Measurements from ENCODE around the gene LRFN3. TPM values are rescaled to one million over a fixed set of nuclear protein-coding genes. Genes with fewer than 3 reads are reported as not detected.

The LRFN3 gene
- total and polyA plus RNA-seq, 2 of the 13 experiments (the other 11 are each of a cell fraction or from before 2014, with no cell fraction given) = 0.74 to 1.6 TPM

GRCh38 chr19:35942235-35942634 is 6.1 kb downstream of the LRFN3 start:
- peak; percentile 35 for DNase-seq (ENCODE audit: low spot score)
- no peaks in the 10 kb centered on the region for H3K27me3 ChIP-seq (ENCODE audit: control insufficient read depth in 1 of 2, insufficient read depth in 2 of 2, low read length in 2 of 2)
- intact Hi-C loops (cut with micrococcal nuclease; ENCODE audit: unreplicated experiment) (no loop called here), in situ Hi-C loops (cut with HindIII; ENCODE audit: extremely low pct_ligation_motif_present, low pct_unique_long_range_greater_than_20kb) (no loop called here)
- WGBS (ENCODE audit: low lambda C conversion rate) = 18% methylated on average over 2 of the region's 3 CpGs
- no peaks in the 10 kb centered on the region for H3K9me3 ChIP-seq (ENCODE audit: low read length)
- H2AFZ ChIP-seq (ENCODE audit: low read length) = no peak overlapping the region
- ATAC-seq = peak; percentile 83
- BruUV-seq (replicated peaks) = no TSS peak
- no peak for FAIRE-seq
- H3K4me3 ChIP-seq (replicated peaks in 1 of 3; ENCODE audit: insufficient read depth in 1 of 3, low read depth in 2 of 3, low read length in 3 of 3) = no peak overlapping the region
- ChIA-PET CTCF (ENCODE audit: low intra/inter-chr PET ratio, low total read pairs) (no interaction called here), POLR2A (no interaction called here)
- H4K20me1 ChIP-seq (ENCODE audit: insufficient read depth, low read length) = 0 out of 2 replicates have a peak, but pooled peaks cover 7% of the 10 kb centered on the region
- no peak overlapping the region for H3K27ac ChIP-seq (ENCODE audit: extremely low read length, insufficient read depth, low read length)
- H3K36me3 ChIP-seq (replicated peaks in 1 of 2; ENCODE audit: control insufficient read depth in 1 of 2, insufficient read depth in 2 of 2, low read length in 2 of 2) = no peaks in the 10 kb centered on the region; a peak in 1 of 5 replicates
- no peak overlapping the region for H3K4me2 ChIP-seq (ENCODE audit: low read depth, low read length)
- no peak overlapping the region for H3K9ac ChIP-seq (ENCODE audit: insufficient read depth, low read depth, low read length)
- H3K4me1 ChIP-seq (ENCODE audit: insufficient read depth, low read length) = peaks cover 24% of the 10 kb centered on the region
- H3K79me2 ChIP-seq (ENCODE audit: insufficient read depth, low read length) = no peaks in the 10 kb centered on the region
- TF ChIP-seq ZHX2 (IDR thresholded peaks at IDR 0.05; ENCODE audit: low read depth) (no peak), ZHX2 (CRISPR knock-in tag; IDR thresholded peaks at IDR 0.05; ENCODE audit: borderline replicate concordance) (no peak), EP300 (IDR thresholded peaks at IDR 0.05; ENCODE audit: low read depth in 2 of 2, low read length in 2 of 2) (no peak), EP300 (CRISPR knock-in tag; IDR thresholded peaks at IDR 0.05; ENCODE audit: borderline replicate concordance) (no peak), RARA (CRISPR knock-in tag; IDR thresholded peaks at IDR 0.05) (peak; percentile 29; the same call in 1 of the 2 replicates), TFE3 (CRISPR knock-in tag; IDR thresholded peaks at IDR 0.05) (peak; percentile 36; the same call in 1 of the 2 replicates), ZNF580 (CRISPR knock-in tag; IDR thresholded peaks at IDR 0.05; ENCODE audit: borderline replicate concordance, low read depth) (no peak), KAT7 (CRISPR knock-in tag; IDR thresholded peaks at IDR 0.05; ENCODE audit: borderline replicate concordance) (no peak), FOXA1 (IDR thresholded peaks at IDR 0.05) (no peak), FOXA1 (CRISPR knock-in tag; IDR thresholded peaks at IDR 0.05) (peak; percentile 76), ZNF7 (CRISPR knock-in tag; IDR thresholded peaks at IDR 0.05) (peak; percentile 52; the same call in 1 of the 2 replicates), TIGD3 (CRISPR knock-in tag; IDR thresholded peaks at IDR 0.05; ENCODE audit: borderline replicate concordance) (no peak)

All from HepG2 (cell line).